DMS79 treated with DMSO at 0.1 percent for 48 hours (cell line): Measurements from ENCODE around the gene ARHGEF10L.

Source experiments
- DNase-seq: peaks from one replicate; lab custom pipeline; 2025; lab: John Stamatoyannopoulos, UW

The ARHGEF10L gene

GRCh38 chr1:17711941-17712340, 172.4 kb downstream of the ARHGEF10L start:
- DNase-seq: no peak

- DNase-seq: no peak
Observed at GRCh38 chr1:17713993-17714392, 174.5 kb downstream of the ARHGEF10L start.

GRCh38 chr1:17717594-17718535, 178.4 kb downstream of the ARHGEF10L start:
- DNase-seq: peak; percentile 98

GRCh38 chr1:17719874-17720273, 180.4 kb downstream of the ARHGEF10L start:
- DNase-seq: no peak

- no peak for DNase-seq
Observed at GRCh38 chr1:17721444-17721843, 181.9 kb downstream of the ARHGEF10L start.

GRCh38 chr1:17723684-17724083, 184.2 kb downstream of the ARHGEF10L start:
- DNase-seq: no peak

- no peak for DNase-seq
Observed at GRCh38 chr1:17724150-17724549, 184.7 kb downstream of the ARHGEF10L start.

- DNase-seq: no peak
Observed at GRCh38 chr1:17725084-17725719, 185.7 kb downstream of the ARHGEF10L start.

GRCh38 chr1:17725811-17726582, 186.5 kb downstream of the ARHGEF10L start:
- DNase-seq: no peak

GRCh38 chr1:17728123-17728712, 188.7 kb downstream of the ARHGEF10L start:
- no peak for DNase-seq

GRCh38 chr1:17729248-17729647, 189.8 kb downstream of the ARHGEF10L start:
- no peak for DNase-seq

GRCh38 chr1:17729909-17730308, 190.4 kb downstream of the ARHGEF10L start:
- DNase-seq: no peak

GRCh38 chr1:17731460-17731859, 192.0 kb downstream of the ARHGEF10L start:
- DNase-seq: no peak

- no peak for DNase-seq
Observed at GRCh38 chr1:17732475-17732874, 193.0 kb downstream of the ARHGEF10L start.

GRCh38 chr1:17733661-17734060, 194.2 kb downstream of the ARHGEF10L start:
- DNase-seq: no peak

GRCh38 chr1:17734609-17735008, 195.1 kb downstream of the ARHGEF10L start:
- DNase-seq: no peak

- no peak for DNase-seq
Observed at GRCh38 chr1:17735348-17735747, 195.8 kb downstream of the ARHGEF10L start.

GRCh38 chr1:17735793-17736192, 196.3 kb downstream of the ARHGEF10L start:
- no peak for DNase-seq

GRCh38 chr1:17736625-17737024, 197.1 kb downstream of the ARHGEF10L start:
- DNase-seq: no peak

- DNase-seq: no peak
Observed at GRCh38 chr1:17739050-17739449, 199.6 kb downstream of the ARHGEF10L start.

- DNase-seq: no peak
Observed at GRCh38 chr1:17741052-17741451, 201.6 kb downstream of the ARHGEF10L start.

- DNase-seq: peak; percentile 81
Observed at GRCh38 chr1:17742583-17742982, 203.1 kb downstream of the ARHGEF10L start.
